Spleen (tissue), 11 donors: Measurements from ENCODE around the gene SPAAR. TPM values are rescaled to one million over a fixed set of nuclear protein-coding genes. Genes with fewer than 3 reads are reported as not detected.

Source experiments
- DNase-seq: peaks from one replicate; pipeline ENCODE4 v3.0.0-alpha.2; 2020
- H3K27ac ChIP-seq, 8 donors: fragments of 200-600 bp; sonication (generic) in 7 of 8; 1 replicate in 4 of 8; 2 replicates in 4 of 8; pipeline versions ENCODE4 v1.5.0 to v1.8.0; 2016 to 2021; ENCODE audit warnings: inconsistent platforms in 4 of 8, mild to moderate bottlenecking in 4 of 8, moderate library complexity in 1 of 8
- H3K27me3 ChIP-seq, 7 donors: fragments of 200-600 bp; sonication (generic) in 6 of 7; replicated peaks in 1 of 7; 1 replicate in 4 of 7; 2 replicates in 3 of 7; pipeline versions ENCODE4 v1.5.0 to v1.8.0; 2016 to 2021; ENCODE audit warnings: inconsistent platforms in 3 of 7, mild to moderate bottlenecking in 1 of 7
- H3K36me3 ChIP-seq, 6 donors: fragments of 200-600 bp; sonication (generic) in 5 of 6; 1 replicate in 4 of 6; 2 replicates in 2 of 6; pipeline versions ENCODE4 v1.5.0 to v1.8.0; 2016 to 2021; ENCODE audit warnings: inconsistent platforms in 2 of 6
- H3K4me1 ChIP-seq, 6 donors: fragments of 200-600 bp; sonication (generic) in 5 of 6; 1 replicate in 3 of 6; 2 replicates in 3 of 6; pipeline versions ENCODE4 v1.5.0 to v1.8.0; 2016 to 2021; ENCODE audit warnings: inconsistent platforms in 3 of 6
- H3K4me3 ChIP-seq, 8 donors: fragments of 200-600 bp; sonication (generic) in 7 of 8; 1 replicate in 4 of 8; 2 replicates in 4 of 8; pipeline versions ENCODE4 v1.5.0 to v1.8.0; 2016 to 2021; ENCODE audit warnings: inconsistent platforms in 4 of 8, mild to moderate bottlenecking in 4 of 8, moderate library complexity in 2 of 8
- H3K9me3 ChIP-seq, 8 donors: fragments of 200-600 bp; sonication (generic) in 7 of 8; 1 replicate in 4 of 8; 2 replicates in 4 of 8; pipeline versions ENCODE4 v1.5.0 to v1.8.0; 2016 to 2021; ENCODE audit warnings: inconsistent platforms in 4 of 8
- POLR2A ChIP-seq, 3 donors: fragments of 450-650 bp; IDR thresholded peaks; one replicate each; pipeline ENCODE4 v1.5.1; 2017; ENCODE audit warnings: antibody characterized with exemption in 3 of 3, mild to moderate bottlenecking in 1 of 3
- POLR2AphosphoS5 ChIP-seq, 3 donors: sonication (generic); formaldehyde crosslinking; IDR thresholded peaks; one replicate each; pipeline ENCODE4 v1.5.1; 2017; ENCODE audit warnings: antibody characterized with exemption in 3 of 3
- WGBS, 5 donors: extraction: QIAGEN DNeasy Blood & Tissue Kit in 3 of 5; methylation state at CpG; one replicate each; pipeline versions ENCODE4 v1.1.5 to v1.1.7; 2013 to 2018; 5-methylcytosine and 5-hydroxymethylcytosine counted together
- intact Hi-C: fragments of 100-400 bp; cut with DNase I; formaldehyde crosslinking; loops from one replicate; pipeline ENCODE4 v1.15.0; 2023; ENCODE audit warnings: low total_unique reads
- polyA plus RNA-seq, 3 donors: library from polyadenylated mRNA; stranded (reverse); fragments of 200-250 nt; gene quantifications; one replicate each; pipeline ENCODE4 v1.2.1, GENCODE V29; 2013
- total RNA-seq, 7 donors: library from RNA; depleted of rRNA in 3 of 7; stranded (reverse); fragments of >200 nt in 3 of 7; fragmentation: NEBNext Ultra II Directional in 4 of 7; extraction: Animal tissue kit (Norgen Biotek cat#: 25700) in 4 of 7; gene quantifications; one replicate each; pipeline versions ENCODE4 v1.1.0 to v1.2.1, GENCODE V29; 2016 to 2021
- TF ChIP-seq, protein P1 (sequence below), 11 experiments: fragments of 200-600 bp in 7 of 11; fragments of 450-650 bp in 4 of 11; sonication (generic) in 4 of 11; IDR thresholded peaks in 8 of 11; conservative IDR thresholded peaks in 3 of 11; 1 replicate in 7 of 11; 2 replicates in 4 of 11; pipeline versions ENCODE4 v1.4.0 to v1.8.0; 2016 to 2021; ENCODE audit warnings: antibody characterized with exemption in 11 of 11, inconsistent platforms in 4 of 11, mild to moderate bottlenecking in 1 of 11
- donor health status: healthy with polysubstance abuse.
- donor health status: DM: no; HTN: no; CAD: no; lungs with moderate emphysema.
- donor health status: DM: no; HTN: no; CAD: no.
- donor health status: Bipolar disorder and iron deficiency.
- donor health status: healthy.
- donor health status: DM: no; HTN: no; CAD: no.
- donor health status: DM: yes; HTN: yes; CAD: no.

Gene SPAAR
- total and polyA plus RNA-seq, 10 donors = 0.46 to 3.8 (median 1.5) TPM

DNA sequence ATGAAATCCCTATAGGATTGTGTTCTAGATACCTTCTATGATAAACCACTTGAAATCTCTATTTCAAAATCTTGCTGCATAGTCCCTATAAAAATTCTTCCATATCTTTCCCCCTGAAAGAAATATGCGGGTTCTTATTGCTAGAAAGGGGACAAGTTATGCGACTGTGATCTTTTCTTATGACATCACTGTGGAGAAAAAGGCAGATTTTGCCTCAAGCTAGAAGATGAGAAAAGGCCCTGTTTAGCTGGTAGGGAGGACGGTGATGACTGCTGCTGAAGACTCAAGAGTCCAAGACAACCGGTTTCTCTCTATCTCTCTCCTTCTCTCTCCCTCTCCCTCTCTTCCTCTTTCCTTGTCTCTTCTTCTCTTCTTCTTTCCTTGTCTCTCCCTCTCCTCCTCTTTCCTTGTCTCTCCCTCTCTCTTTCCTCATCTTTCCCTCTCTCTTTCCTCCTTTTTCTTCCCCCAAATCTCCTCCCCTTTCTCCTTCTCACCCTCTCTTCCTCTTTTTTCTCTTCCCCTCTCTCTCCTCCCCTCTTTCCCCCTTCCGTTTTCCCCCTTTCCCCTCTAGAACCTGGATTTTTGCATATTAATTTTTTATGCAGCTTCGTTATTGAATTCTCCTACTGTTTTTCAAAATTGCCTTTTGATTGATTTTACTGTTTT lies 43.4 kb downstream of the SPAAR start:
- no peaks in the 10 kb centered on the region for H3K9me3 ChIP-seq
- H3K27me3 ChIP-seq = peaks cover 0 to 42% (median 0%) of the 10 kb centered on the region in 7 donors
- WGBS, 5 donors = 70 to 86% (median 81%) methylated on average over 6 of the region's 6 CpGs
- peaks cover 0 to 24% (median 9%) of the 10 kb centered on the region in 6 donors for H3K4me1 ChIP-seq
- DNase-seq = no peak
- no peaks in the 10 kb centered on the region for H3K36me3 ChIP-seq
- intact Hi-C loops = no loop called here
- no peak overlapping the region for H3K27ac ChIP-seq
- TF ChIP-seq, protein P1, sequence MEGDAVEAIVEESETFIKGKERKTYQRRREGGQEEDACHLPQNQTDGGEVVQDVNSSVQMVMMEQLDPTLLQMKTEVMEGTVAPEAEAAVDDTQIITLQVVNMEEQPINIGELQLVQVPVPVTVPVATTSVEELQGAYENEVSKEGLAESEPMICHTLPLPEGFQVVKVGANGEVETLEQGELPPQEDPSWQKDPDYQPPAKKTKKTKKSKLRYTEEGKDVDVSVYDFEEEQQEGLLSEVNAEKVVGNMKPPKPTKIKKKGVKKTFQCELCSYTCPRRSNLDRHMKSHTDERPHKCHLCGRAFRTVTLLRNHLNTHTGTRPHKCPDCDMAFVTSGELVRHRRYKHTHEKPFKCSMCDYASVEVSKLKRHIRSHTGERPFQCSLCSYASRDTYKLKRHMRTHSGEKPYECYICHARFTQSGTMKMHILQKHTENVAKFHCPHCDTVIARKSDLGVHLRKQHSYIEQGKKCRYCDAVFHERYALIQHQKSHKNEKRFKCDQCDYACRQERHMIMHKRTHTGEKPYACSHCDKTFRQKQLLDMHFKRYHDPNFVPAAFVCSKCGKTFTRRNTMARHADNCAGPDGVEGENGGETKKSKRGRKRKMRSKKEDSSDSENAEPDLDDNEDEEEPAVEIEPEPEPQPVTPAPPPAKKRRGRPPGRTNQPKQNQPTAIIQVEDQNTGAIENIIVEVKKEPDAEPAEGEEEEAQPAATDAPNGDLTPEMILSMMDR (IDR thresholded peaks at IDR 0.05 in 8 of 11, conservative IDR thresholded peaks at IDR 0.05 in 3 of 11) = no peak
- no peak for TF ChIP-seq POLR2AphosphoS5 (IDR thresholded peaks at IDR 0.05)
- no peak for TF ChIP-seq POLR2A (IDR thresholded peaks at IDR 0.05)
- no peak overlapping the region for H3K4me3 ChIP-seq

DNA sequence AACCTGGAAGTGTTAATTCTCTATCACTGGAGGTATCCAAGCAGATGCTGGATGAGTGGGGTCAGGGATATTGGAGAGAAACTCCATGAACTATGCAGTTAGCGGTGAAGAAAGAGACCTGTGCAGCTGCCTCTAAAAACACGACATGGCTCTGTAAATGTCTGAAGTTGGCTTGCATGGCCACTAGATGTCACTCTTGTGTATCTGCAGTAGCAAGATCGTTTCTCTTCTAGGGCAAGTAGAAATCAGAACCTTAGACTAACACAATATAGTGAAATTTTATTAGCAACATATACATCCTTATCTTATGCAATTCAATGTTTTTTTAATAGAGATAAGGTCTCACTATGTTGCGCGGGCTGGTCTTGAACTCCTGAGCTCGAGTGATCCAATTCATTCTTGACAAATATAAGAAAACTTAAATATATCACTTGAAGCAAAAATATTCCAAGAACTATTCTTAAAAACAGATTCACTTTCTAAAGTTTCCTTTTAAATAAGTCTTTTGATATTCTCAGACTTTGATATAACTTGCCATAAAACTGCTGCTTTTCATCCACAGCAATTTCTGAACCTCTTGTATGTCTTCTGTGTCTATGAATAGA lies 45.8 kb downstream of the SPAAR start:
- intact Hi-C loops = loop anchor here (5.0 kb wide), 1 partner anchor 67 kb away; no protein-coding TSS in a partner anchor
- H3K27ac ChIP-seq = no peak overlapping the region
- H3K4me3 ChIP-seq = no peak overlapping the region
- H3K4me1 ChIP-seq = peaks cover 0 to 8% (median 5%) of the 10 kb centered on the region in 6 donors
- H3K9me3 ChIP-seq = no peaks in the 10 kb centered on the region
- H3K27me3 ChIP-seq = peaks cover 0 to 38% (median 0%) of the 10 kb centered on the region in 7 donors
- WGBS, 5 donors = 10 to 16% (median 15%) methylated on average over 6 of the region's 6 CpGs
- no peak for DNase-seq
- no peak for TF ChIP-seq POLR2AphosphoS5 (IDR thresholded peaks at IDR 0.05)
- TF ChIP-seq, protein P1 (IDR thresholded peaks at IDR 0.05 in 8 of 11, conservative IDR thresholded peaks at IDR 0.05 in 3 of 11) = peak; percentile 28 to 82 (median 75)
- no peaks in the 10 kb centered on the region for H3K36me3 ChIP-seq

DNA sequence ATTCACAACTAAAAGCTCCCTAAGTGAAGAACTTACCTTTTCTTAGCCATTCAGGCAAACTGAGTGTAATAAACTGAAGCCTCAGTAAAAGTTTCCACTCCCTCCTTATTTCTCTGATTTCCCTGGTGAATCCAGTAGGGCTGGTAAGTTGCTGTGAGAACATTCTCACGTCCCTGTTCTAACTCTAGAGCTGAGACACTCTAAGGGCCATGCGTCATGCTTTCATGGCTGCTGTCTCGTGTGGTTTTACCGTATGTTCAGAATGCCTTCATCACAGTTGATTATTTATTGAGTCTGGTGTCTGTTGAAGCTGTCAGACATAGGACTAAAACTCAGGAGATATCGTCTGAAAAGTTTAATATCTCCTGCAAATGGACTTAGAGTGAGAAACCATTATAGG lies 47.4 kb downstream of the SPAAR start:
- H3K4me3 ChIP-seq = no peak overlapping the region
- WGBS, 5 donors = 80 to 87% (median 82%) methylated on average over 5 of the region's 5 CpGs
- no peaks in the 10 kb centered on the region for H3K36me3 ChIP-seq
- H3K4me1 ChIP-seq = peaks cover 0 to 8% (median 5%) of the 10 kb centered on the region in 6 donors
- H3K9me3 ChIP-seq = no peaks in the 10 kb centered on the region
- H3K27ac ChIP-seq = no peak overlapping the region
- no peak for DNase-seq
- TF ChIP-seq POLR2AphosphoS5 (IDR thresholded peaks at IDR 0.05) (no peak), POLR2A (IDR thresholded peaks at IDR 0.05) (no peak)
- TF ChIP-seq, protein P1 (IDR thresholded peaks at IDR 0.05 in 8 of 11, conservative IDR thresholded peaks at IDR 0.05 in 3 of 11) = no peak
- peaks cover 0 to 43% (median 0%) of the 10 kb centered on the region in 7 donors for H3K27me3 ChIP-seq
- intact Hi-C loops = loop anchor here (5.0 kb wide), 1 partner anchor 66 kb away; no protein-coding TSS in a partner anchor
